Activated CD4-positive, alpha-beta T cell treated with anti-CD3 and anti-CD28 coated beads, Interleukin-2, amount 10 ng/mL, durations not matched to agents 24 days and 14 days (primary cell): Measurements from ENCODE around the gene PLPP4. TPM values are rescaled to one million over a fixed set of nuclear protein-coding genes. Genes with fewer than 3 reads are reported as not detected.

Experiments
- DNase-seq: peaks from one replicate; pipeline ENCODE4 v3.0.0; 2022
- H3K27ac Mint-ChIP-seq: one replicate; pipeline ENCODE4 v1.8.0; 2022; ENCODE audit warnings: mild to moderate bottlenecking, mixed read lengths
- H3K27me3 Mint-ChIP-seq: one replicate; pipeline ENCODE4 v1.8.0; 2022; ENCODE audit warnings: mixed read lengths
- H3K36me3 Mint-ChIP-seq: one replicate; pipeline ENCODE4 v1.8.0; 2022; ENCODE audit warnings: low read depth, mild to moderate bottlenecking, mixed read lengths
- H3K4me1 Mint-ChIP-seq: one replicate; pipeline ENCODE4 v1.8.0; 2021; ENCODE audit warnings: mixed read lengths
- H3K4me3 Mint-ChIP-seq: one replicate; pipeline ENCODE4 v1.8.0; 2022; ENCODE audit warnings: mild to moderate bottlenecking, moderate library complexity, mixed read lengths
- H3K9me3 Mint-ChIP-seq: one replicate; pipeline ENCODE4 v1.8.0; 2021; ENCODE audit warnings: mixed read lengths
- intact Hi-C: fragments of 100-400 bp; cut with micrococcal nuclease; formaldehyde crosslinking; loops from one replicate; pipeline ENCODE4 v1.15.1; 2023
- total RNA-seq: library from RNA; stranded (reverse); gene quantifications from 2 replicates; pipeline ENCODE4 v1.2.3, GENCODE V29; 2022

The PLPP4 gene
- total RNA-seq, 1 donor from 2014 or later = not detected

DNA sequence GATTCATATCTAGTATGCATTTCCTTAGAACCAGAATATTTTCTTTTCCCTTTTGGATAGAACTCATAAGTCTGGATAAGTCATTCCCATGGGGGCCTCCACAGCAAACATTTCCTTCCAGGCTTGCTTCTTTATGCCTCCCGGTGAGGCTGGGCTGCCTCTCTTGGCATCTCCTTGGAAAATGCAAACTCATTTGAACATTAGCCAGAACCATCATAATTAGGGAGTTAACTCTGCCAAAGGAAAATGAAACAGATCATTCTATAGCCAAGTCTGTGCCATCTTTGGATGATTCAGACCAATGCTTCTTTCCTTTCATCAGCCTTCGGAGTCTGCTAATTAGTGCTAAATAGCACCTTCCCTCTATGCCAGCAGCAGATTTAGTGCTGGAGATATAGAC is 81.1 kb downstream of the PLPP4 start:
- no peaks in the 10 kb centered on the region for H3K9me3 Mint-ChIP-seq
- intact Hi-C loops = no loop called here
- no peak for DNase-seq
- H3K4me1 Mint-ChIP-seq = no peaks in the 10 kb centered on the region
- no peaks in the 10 kb centered on the region for H3K27me3 Mint-ChIP-seq
- no peak overlapping the region for H3K27ac Mint-ChIP-seq
- no peak overlapping the region for H3K4me3 Mint-ChIP-seq
- no peaks in the 10 kb centered on the region for H3K36me3 Mint-ChIP-seq

DNA sequence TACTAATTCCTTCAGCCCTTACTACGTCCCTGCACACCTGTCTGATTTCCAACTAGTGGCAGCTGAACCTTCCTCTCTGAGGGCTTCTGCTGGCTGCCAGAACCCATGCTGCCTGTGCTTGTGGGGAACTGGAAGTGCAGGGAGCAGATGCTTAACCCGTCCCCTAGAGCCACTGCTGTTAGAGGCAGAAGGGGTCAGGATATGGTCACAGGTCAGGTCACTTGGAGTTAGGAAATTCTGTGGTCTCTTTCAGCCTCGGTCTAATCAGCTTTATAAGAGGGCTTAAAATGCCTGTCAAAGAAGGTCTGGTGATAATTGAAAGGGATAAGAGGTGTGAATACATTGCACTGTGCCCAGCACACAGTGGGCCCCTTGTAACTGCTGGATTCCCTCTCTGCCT is 82.0 kb downstream of the PLPP4 start:
- no peak for DNase-seq
- no peaks in the 10 kb centered on the region for H3K27me3 Mint-ChIP-seq
- H3K36me3 Mint-ChIP-seq = no peaks in the 10 kb centered on the region
- no peaks in the 10 kb centered on the region for H3K9me3 Mint-ChIP-seq
- no peak overlapping the region for H3K4me3 Mint-ChIP-seq
- no peaks in the 10 kb centered on the region for H3K4me1 Mint-ChIP-seq
- intact Hi-C loops = no loop called here
- no peak overlapping the region for H3K27ac Mint-ChIP-seq

DNA sequence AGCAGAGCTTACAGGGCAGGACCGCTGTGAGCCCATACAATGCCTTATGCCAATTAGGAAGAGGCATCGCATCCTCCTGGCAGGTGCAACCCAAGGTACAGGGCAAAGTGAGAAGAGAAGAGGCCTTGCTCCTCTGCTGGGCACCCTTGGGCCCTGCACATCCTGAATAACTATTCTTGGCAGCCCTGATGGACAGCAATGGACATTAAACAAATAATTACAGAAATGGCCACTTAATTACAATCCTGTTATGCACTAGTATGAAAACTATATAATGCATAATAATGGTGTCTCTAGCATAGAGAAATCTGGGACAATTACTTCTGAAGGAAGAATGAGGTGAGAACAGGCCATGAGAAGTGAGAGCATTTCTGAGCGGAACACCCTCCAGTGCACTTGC is 83.5 kb downstream of the PLPP4 start:
- no peak overlapping the region for H3K27ac Mint-ChIP-seq
- no peak overlapping the region for H3K4me3 Mint-ChIP-seq
- no peaks in the 10 kb centered on the region for H3K27me3 Mint-ChIP-seq
- peak; percentile 12 for DNase-seq
- intact Hi-C loops = no loop called here
- H3K36me3 Mint-ChIP-seq = no peaks in the 10 kb centered on the region
- no peaks in the 10 kb centered on the region for H3K9me3 Mint-ChIP-seq
- H3K4me1 Mint-ChIP-seq = no peaks in the 10 kb centered on the region

DNA sequence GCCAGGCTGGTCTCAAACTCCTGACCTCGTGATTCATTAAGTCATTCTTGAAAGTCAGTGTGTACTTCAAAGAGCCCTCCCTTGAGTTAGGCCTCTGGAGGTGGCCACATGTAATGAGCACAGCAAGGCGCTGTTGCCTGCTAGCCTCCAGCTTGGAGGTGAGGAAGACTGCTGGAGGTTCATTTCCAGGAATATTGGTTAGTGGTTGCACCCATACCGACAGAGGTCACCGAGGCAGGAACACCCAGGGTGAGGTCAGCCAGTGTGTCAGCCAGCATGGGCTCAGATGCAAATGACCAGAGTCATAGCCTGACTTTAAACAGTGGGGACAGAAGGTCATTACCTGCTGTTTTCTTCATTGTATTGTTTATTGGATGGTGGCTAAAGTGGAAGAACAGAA is 85.0 kb downstream of the PLPP4 start:
- intact Hi-C loops = no loop called here
- H3K4me1 Mint-ChIP-seq = no peaks in the 10 kb centered on the region
- peak; percentile 22 for DNase-seq
- H3K36me3 Mint-ChIP-seq = no peaks in the 10 kb centered on the region
- no peak overlapping the region for H3K4me3 Mint-ChIP-seq
- H3K27me3 Mint-ChIP-seq = no peaks in the 10 kb centered on the region
- no peaks in the 10 kb centered on the region for H3K9me3 Mint-ChIP-seq
- no peak overlapping the region for H3K27ac Mint-ChIP-seq

DNA sequence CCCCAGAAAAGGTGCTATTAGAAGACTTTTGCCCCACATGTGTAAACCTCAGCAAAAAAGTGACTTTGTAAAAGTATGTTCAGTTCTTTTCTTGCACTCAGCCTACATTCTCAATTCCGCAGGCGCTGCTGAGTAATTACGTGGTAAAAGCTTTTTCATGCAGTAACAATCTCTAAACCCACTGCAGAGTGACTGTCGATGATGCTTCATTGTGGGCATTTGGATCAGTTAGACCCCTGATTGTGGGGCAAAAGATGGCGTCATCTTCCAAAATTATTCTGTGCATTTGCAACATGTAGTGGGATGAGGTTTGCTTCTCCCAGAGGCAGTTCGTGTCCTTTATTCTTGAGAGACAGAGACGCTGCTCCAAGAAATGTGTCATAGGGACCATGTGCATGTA is 85.6 kb downstream of the PLPP4 start:
- Mint-ChIP-seq H3K4me3 (no peak overlapping the region), H3K36me3 (no peaks in the 10 kb centered on the region), H3K9me3 (no peaks in the 10 kb centered on the region), H3K27ac (no peak overlapping the region), H3K27me3 (no peaks in the 10 kb centered on the region), H3K4me1 (no peaks in the 10 kb centered on the region)
- intact Hi-C loops = no loop called here
- DNase-seq = peak; percentile 38

DNA sequence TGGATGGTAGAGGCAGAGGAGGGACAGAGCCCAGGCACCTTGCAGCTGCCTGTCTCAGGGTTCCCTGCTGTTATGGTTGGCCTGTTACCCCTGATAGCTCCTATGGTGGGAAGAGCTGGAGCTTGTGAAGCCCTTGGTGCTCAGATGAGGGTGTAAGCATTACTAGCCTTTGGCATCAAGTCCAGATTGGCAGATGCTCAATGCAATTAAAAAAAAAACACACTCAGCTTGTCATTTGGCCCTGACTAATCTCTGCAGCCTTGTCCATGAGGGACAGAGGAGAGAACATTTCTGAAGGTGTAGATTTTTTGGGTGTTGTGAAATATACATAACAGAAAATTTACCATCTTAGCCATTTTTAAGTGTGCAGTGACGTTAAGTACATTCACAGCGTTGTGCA is 86.3 kb downstream of the PLPP4 start:
- H3K4me1 Mint-ChIP-seq = no peaks in the 10 kb centered on the region
- intact Hi-C loops = no loop called here
- no peak overlapping the region for H3K27ac Mint-ChIP-seq
- no peaks in the 10 kb centered on the region for H3K27me3 Mint-ChIP-seq
- H3K36me3 Mint-ChIP-seq = no peaks in the 10 kb centered on the region
- peak; percentile 21 for DNase-seq
- no peak overlapping the region for H3K4me3 Mint-ChIP-seq
- peaks cover 2% of the 10 kb centered on the region for H3K9me3 Mint-ChIP-seq

DNA sequence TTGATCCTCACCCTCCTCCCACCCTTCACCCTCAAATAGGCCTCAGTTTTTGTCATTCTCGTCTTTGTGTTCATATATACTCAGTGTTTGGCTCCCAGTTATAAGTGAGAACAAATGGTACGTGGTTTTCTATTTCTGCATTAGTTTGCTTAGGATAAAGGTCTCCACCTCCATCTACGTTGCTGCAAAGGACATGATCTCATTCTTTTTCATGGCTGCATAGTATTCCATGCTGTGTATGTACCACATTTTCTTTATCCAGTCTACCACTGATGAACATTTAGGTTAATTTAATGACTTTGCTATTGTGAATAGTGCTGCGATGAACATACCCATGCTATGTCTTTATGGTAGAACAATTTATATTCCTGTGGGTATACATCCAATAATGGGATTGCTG is 91.2 kb downstream of the PLPP4 start:
- Mint-ChIP-seq H3K27ac (no peak overlapping the region), H3K4me3 (no peak overlapping the region), H3K4me1 (no peaks in the 10 kb centered on the region), H3K36me3 (no peaks in the 10 kb centered on the region), H3K27me3 (no peaks in the 10 kb centered on the region), H3K9me3 (peaks cover 8% of the 10 kb centered on the region)
- no peak for DNase-seq
- intact Hi-C loops = no loop called here

DNA sequence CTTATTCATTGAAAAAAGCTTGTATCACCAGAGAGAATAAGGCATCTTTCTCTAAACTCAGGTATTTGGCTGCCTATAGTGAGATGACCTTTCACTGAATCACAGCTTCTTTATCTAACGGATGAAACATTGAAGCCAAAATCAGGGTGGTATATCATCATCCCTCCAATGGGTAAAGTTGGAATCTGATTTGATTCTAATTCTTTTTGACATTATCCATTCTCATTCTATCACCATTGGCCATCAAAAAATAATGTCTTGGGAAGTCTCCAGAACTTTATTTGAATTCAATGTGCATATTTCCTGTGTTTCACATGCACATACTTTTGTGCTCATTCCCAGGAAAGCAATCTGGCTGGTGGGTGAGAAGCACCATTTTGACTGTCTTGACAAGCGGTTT is 95.2 kb downstream of the PLPP4 start:
- intact Hi-C loops = no loop called here
- Mint-ChIP-seq H3K27ac (no peak overlapping the region), H3K4me3 (no peak overlapping the region), H3K4me1 (no peaks in the 10 kb centered on the region), H3K36me3 (no peaks in the 10 kb centered on the region), H3K9me3 (peaks cover 8% of the 10 kb centered on the region), H3K27me3 (no peaks in the 10 kb centered on the region)
- no peak for DNase-seq

DNA sequence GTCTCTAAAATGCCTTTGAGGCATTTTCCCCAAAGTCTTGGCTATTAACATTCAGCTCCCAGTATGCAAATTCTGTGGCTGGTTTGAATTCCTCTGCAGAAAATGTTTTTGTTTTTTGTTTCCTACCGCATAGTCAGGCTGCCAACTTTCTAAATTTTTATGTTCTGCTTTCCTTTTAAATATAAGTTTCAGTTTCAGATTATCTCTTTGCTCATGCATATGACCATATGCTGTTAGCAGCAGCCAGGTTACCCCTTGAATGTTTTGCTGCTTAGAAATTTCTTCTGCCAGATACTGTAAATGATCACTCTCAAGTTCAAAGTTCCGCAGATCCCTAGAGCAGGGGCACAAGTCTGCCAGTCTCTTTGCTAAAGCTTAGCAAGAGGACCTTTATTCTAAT is 96.9 kb downstream of the PLPP4 start:
- no peaks in the 10 kb centered on the region for H3K36me3 Mint-ChIP-seq
- intact Hi-C loops = no loop called here
- H3K4me3 Mint-ChIP-seq = no peak overlapping the region
- no peaks in the 10 kb centered on the region for H3K27me3 Mint-ChIP-seq
- peaks cover 5% of the 10 kb centered on the region for H3K9me3 Mint-ChIP-seq
- DNase-seq = no peak
- no peaks in the 10 kb centered on the region for H3K4me1 Mint-ChIP-seq
- H3K27ac Mint-ChIP-seq = no peak overlapping the region

DNA sequence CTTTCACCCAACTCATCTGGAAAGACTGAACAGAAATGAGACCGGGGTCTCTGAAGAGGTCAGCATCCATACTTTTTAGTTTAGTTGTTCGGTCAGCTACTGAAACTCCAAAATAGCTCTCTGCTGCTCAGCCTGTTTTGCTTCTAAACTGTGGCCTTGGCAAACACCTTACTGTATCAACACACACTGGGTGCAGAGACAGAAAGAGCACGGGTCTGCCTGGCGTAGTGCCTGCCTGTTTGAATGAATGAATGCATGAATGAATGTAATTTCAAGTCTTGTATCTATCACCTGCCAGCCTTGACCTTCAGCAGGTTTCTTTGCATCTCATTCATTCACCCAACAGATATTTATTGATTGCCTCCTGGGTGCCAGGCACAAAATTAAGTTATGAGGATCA is 98.4 kb downstream of the PLPP4 start:
- H3K9me3 Mint-ChIP-seq = peaks cover 5% of the 10 kb centered on the region
- no peak overlapping the region for H3K4me3 Mint-ChIP-seq
- intact Hi-C loops = no loop called here
- no peaks in the 10 kb centered on the region for H3K4me1 Mint-ChIP-seq
- no peak for DNase-seq
- H3K27ac Mint-ChIP-seq = no peak overlapping the region
- no peaks in the 10 kb centered on the region for H3K27me3 Mint-ChIP-seq
- H3K36me3 Mint-ChIP-seq = no peaks in the 10 kb centered on the region

DNA sequence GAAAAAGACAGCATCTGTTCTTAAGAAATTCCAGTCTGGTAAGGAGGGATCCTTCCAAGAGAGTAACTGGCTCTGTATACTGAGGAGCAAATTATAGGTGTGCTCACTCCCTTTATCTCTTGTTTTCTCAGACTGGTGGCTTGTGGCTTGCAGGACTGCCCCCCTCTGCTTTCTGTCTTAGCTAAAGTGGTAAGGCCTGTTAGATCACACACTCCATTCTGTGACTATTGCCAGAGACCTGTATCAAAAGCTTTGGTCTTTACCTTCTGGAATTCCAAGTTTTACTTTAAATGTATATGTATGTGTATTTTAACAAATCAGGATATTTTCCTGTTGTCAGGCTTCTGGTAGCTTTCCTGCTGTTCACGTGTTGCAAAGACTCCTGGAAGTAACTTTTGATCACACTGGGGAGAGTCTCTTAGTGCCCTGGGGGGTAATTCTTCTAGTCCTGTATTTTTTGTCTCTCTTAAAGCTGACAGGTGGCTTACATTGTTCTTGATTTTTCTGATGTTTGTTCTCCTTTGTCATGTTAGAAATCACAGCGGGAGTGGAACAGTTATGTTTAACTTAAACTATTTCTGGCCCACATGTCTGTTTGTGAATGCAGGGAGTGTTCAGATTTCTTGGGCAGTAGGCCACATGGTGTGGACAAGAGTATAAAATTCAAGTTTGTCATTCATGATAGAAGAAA is 99.0 kb downstream of the PLPP4 start:
- H3K4me3 Mint-ChIP-seq = no peak overlapping the region
- DNase-seq = no peak
- H3K27me3 Mint-ChIP-seq = no peaks in the 10 kb centered on the region
- H3K27ac Mint-ChIP-seq = no peak overlapping the region
- H3K9me3 Mint-ChIP-seq = peaks cover 5% of the 10 kb centered on the region
- intact Hi-C loops = no loop called here
- H3K4me1 Mint-ChIP-seq = no peaks in the 10 kb centered on the region
- no peaks in the 10 kb centered on the region for H3K36me3 Mint-ChIP-seq

DNA sequence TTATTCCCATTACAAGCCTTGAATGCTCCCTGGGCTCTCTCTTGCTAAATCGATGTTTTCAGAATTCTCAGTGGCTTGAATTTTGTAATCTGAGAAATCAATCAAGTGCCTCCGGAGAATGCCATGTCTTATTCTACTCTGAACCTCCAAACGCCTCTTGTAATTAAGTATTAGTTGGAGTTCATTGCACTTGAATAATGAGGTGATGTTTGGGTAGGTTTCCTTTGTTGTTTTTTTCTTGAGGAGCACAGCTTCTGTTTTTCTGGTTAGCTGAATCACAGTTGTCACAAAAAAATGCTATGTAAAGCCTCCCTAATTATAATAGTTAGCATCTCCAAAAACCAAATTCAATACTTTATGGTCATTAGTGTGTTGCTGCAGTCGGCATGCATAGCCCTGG is 100.3 kb downstream of the PLPP4 start:
- intact Hi-C loops = no loop called here
- Mint-ChIP-seq H3K36me3 (no peaks in the 10 kb centered on the region), H3K4me3 (no peak overlapping the region), H3K27me3 (no peaks in the 10 kb centered on the region), H3K27ac (no peak overlapping the region), H3K4me1 (no peaks in the 10 kb centered on the region), H3K9me3 (peaks cover 5% of the 10 kb centered on the region)
- no peak for DNase-seq

DNA sequence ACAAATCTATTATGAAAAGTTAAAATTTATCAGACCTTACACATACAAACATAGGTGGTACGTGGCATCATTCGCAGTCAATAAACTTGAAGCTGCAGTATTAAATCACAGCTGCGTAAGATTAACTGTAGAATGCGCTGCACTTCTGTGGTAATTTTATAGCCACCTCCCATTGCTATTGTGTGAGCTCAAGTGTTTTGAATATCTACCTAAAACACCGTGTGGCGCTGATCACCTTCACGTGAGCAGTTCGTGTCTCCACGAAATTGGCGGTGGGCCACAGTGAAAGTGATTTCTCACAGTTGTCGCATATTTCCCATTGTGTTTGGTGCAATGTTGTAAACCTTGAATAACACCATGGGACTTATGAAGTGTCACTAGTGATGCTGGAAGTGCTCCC is 102.8 kb downstream of the PLPP4 start:
- no peaks in the 10 kb centered on the region for H3K27me3 Mint-ChIP-seq
- no peak overlapping the region for H3K4me3 Mint-ChIP-seq
- no peaks in the 10 kb centered on the region for H3K4me1 Mint-ChIP-seq
- no peak for DNase-seq
- H3K9me3 Mint-ChIP-seq = no peaks in the 10 kb centered on the region
- H3K36me3 Mint-ChIP-seq = no peaks in the 10 kb centered on the region
- no peak overlapping the region for H3K27ac Mint-ChIP-seq
- intact Hi-C loops = no loop called here

DNA sequence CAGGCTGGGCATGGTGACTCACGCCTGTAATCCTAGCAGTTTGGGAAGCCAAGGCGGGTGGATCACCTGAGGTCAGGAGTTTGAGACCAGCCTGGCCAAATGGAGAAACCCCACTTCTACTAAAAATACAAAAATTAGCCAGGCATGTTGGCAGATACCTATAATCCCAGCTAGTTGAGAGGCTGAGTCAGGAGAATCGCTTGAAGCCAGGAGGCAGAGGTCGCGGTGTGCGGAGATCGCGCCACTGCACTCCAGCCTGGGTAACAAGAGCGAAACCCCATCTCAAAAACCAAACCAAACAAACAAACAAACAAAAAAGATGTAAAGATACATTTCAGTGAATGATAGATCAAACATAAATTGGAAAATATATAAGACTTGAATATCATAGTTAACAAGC is 105.9 kb downstream of the PLPP4 start:
- Mint-ChIP-seq H3K4me3 (no peak overlapping the region), H3K4me1 (no peaks in the 10 kb centered on the region), H3K27ac (no peak overlapping the region), H3K36me3 (no peaks in the 10 kb centered on the region), H3K9me3 (no peaks in the 10 kb centered on the region), H3K27me3 (no peaks in the 10 kb centered on the region)
- no peak for DNase-seq
- intact Hi-C loops = no loop called here

DNA sequence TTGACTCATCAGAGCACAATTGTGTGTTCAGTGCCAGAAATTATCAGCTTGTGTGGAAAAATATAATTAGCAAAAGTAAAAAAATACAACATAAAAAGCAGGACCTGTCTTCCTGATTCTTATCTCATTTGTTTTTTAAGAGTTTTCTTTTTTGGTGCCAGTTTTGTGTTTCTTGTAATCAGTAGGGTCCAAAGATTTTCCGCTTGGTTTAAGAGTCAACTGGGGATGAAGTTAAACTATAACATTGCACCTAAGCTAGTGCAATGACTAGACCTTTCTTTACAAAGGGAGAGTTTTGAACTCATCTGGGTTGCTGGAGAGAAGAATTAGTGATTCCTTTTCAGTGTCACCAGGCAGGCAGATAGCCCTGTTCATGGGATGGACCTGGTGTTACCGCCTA is 113.4 kb downstream of the PLPP4 start:
- H3K4me3 Mint-ChIP-seq = no peak overlapping the region
- H3K36me3 Mint-ChIP-seq = no peaks in the 10 kb centered on the region
- no peaks in the 10 kb centered on the region for H3K4me1 Mint-ChIP-seq
- intact Hi-C loops = no loop called here
- no peaks in the 10 kb centered on the region for H3K27me3 Mint-ChIP-seq
- no peak for DNase-seq
- H3K27ac Mint-ChIP-seq = no peak overlapping the region
- no peaks in the 10 kb centered on the region for H3K9me3 Mint-ChIP-seq
